H1 (cell line): Measurements from ENCODE around the gene GANC. TPM values are rescaled to one million over a fixed set of nuclear protein-coding genes. Genes with fewer than 3 reads are reported as not detected.

Experiments
- ATF3 ChIP-seq: IDR thresholded peaks from 2 replicates; pipeline ENCODE4 v1.6.1; 2011; ENCODE audit warnings: low read depth, mild to moderate bottlenecking, low read length; ENCODE audit not compliant: insufficient read depth
- CHD1 ChIP-seq: IDR thresholded peaks from 2 replicates; pipeline ENCODE4 v1.6.1; 2012; ENCODE audit warnings: low read depth, low read length, improper control_type of control experiment
- CHD7 ChIP-seq: fragments of 300-600 bp; sonication (generic); IDR thresholded peaks from 2 replicates; pipeline ENCODE4 v1.7.1; 2012; ENCODE audit warnings: low read length, moderate library complexity, mild to moderate bottlenecking, inconsistent platforms; ENCODE audit not compliant: insufficient replicate concordance
- CREB1 ChIP-seq: IDR thresholded peaks from 2 replicates; pipeline ENCODE4 v1.6.1; 2012; ENCODE audit warnings: inconsistent platforms
- EGR1 ChIP-seq: IDR thresholded peaks from 2 replicates; pipeline ENCODE4 v1.6.1; 2011; ENCODE audit warnings: low read depth, low read length, borderline replicate concordance
- EP300 ChIP-seq, 2 experiments: IDR thresholded peaks; 1 replicate in 1 of 2; 2 replicates in 1 of 2; pipeline ENCODE4 v1.6.1; 2011 to 2012; ENCODE audit warnings: low read depth in 2 of 2, low read length in 2 of 2, mild to moderate bottlenecking in 2 of 2, borderline replicate concordance in 1 of 2, inconsistent platforms in 1 of 2, moderate library complexity in 1 of 2
- KDM4A ChIP-seq: IDR thresholded peaks from one replicate; pipeline ENCODE4 v1.7.1; 2012; ENCODE audit warnings: low read depth, mild to moderate bottlenecking, moderate library complexity, low read length, inconsistent platforms; ENCODE audit not compliant: severe bottlenecking
- NRF1 ChIP-seq: IDR thresholded peaks from 2 replicates; pipeline ENCODE4 v1.6.1; 2011; ENCODE audit warnings: mild to moderate bottlenecking, low read depth, low read length, improper control_type of control experiment
- POU5F1 ChIP-seq: IDR thresholded peaks from 2 replicates; pipeline ENCODE4 v1.6.1; 2011; ENCODE audit warnings: low read depth, mild to moderate bottlenecking, low read length, moderate library complexity
- RNF2 ChIP-seq: fragments of 200-900, 300-1000 bp; sonication (generic); IDR thresholded peaks from 2 replicates; pipeline ENCODE4 v1.7.1; 2016; ENCODE audit warnings: borderline replicate concordance, low read depth, mild to moderate bottlenecking, antibody characterized with exemption, low read length; ENCODE audit not compliant: poor library complexity, severe bottlenecking; ENCODE audit errors: missing control alignments
- SP4 ChIP-seq: IDR thresholded peaks from 2 replicates; pipeline ENCODE4 v1.6.1; 2012; ENCODE audit warnings: low read length, inconsistent platforms
- TBP ChIP-seq: IDR thresholded peaks from 2 replicates; pipeline ENCODE4 v1.6.1; 2011; ENCODE audit warnings: low read depth, low read length, improper control_type of control experiment
- polyA plus RNA-seq, 7 experiments: library from polyadenylated mRNA; depleted of rRNA in 3 of 7; stranded (reverse) in 5 of 7; unstranded in 2 of 7; fragments of >200 nt in 5 of 7; fragments of 200-250 nt in 2 of 7; gene quantifications; 1 replicate in 5 of 7; 2 replicates in 1 of 7; 4 replicates in 1 of 7; pipeline versions ENCODE4 v1.2.1 to v1.2.3, GENCODE V29; 2011 to 2013; ENCODE audit warnings: missing spikeins in 2 of 7, mixed read lengths in 2 of 7
- total RNA-seq: library from RNA; stranded (reverse); fragmentation: NEBNext Ultra II Directional; extraction: Animal tissue kit (Norgen Biotek cat#: 25700); gene quantifications from 2 replicates; pipeline ENCODE4 v1.2.1, GENCODE V29; 2021

Gene GANC
- total and polyA plus RNA-seq, 2 of the 8 experiments (the other 6 are each of a cell fraction or from before 2014, with no cell fraction given): 6.8 to 14.4 TPM

- TF ChIP-seq CHD7: no peak
- TF ChIP-seq CHD1: no peak
- TF ChIP-seq POU5F1: no peak
- TF ChIP-seq ATF3: no peak
- TF ChIP-seq EGR1: no peak
- no peak for TF ChIP-seq SP4
- TF ChIP-seq CREB1: no peak
- TF ChIP-seq NRF1: no peak
- no peak for TF ChIP-seq EP300 (IDR thresholded peaks at IDR 0.05; ENCODE audit: borderline replicate concordance in 1 of 2, low read depth in 2 of 2, low read length in 2 of 2)
- no peak for TF ChIP-seq TBP
- TF ChIP-seq KDM4A: no peak
- TF ChIP-seq RNF2: no peak
Measured at GRCh38 chr15:42358141-42358540, 85.1 kb downstream of the GANC start (continued).
